K562 (cell line): ENCODE results near the gene SAE1. TPM values are rescaled to one million over a fixed set of nuclear protein-coding genes. Genes with fewer than 3 reads are reported as not detected.

ENCODE experiments used
- BCL6 ChIP-seq: fragments of 250-450 bp; sonication (Bioruptor Pico); IDR thresholded peaks from 2 replicates; pipeline ENCODE4 v1.4.0; 2020
- BRD9 ChIP-seq: fragments of 450-650 bp; IDR thresholded peaks from 2 replicates; pipeline ENCODE4 v1.6.1; 2018; ENCODE audit warnings: low read depth; ENCODE audit not compliant: partially characterized antibody
- CBX3 ChIP-seq, 2 experiments: IDR thresholded peaks; 1 replicate in 1 of 2; 2 replicates in 1 of 2; pipeline ENCODE4 v1.6.1; 2012; ENCODE audit warnings: inconsistent platforms in 2 of 2, low read length in 2 of 2, borderline replicate concordance in 1 of 2, control low read depth in 1 of 2
- CBX5 ChIP-seq: IDR thresholded peaks from 2 replicates; pipeline ENCODE4 v1.6.1; 2014; ENCODE audit warnings: low read depth, borderline replicate concordance
- CSDE1 ChIP-seq, 2 experiments: fragments of 450-650 bp; IDR thresholded peaks; 2 replicates each; pipeline ENCODE4 v1.6.1; 2016; ENCODE audit warnings: mild to moderate bottlenecking in 1 of 2
- FOXK1 ChIP-seq: sonication (generic); formaldehyde crosslinking; IDR thresholded peaks from 2 replicates; pipeline ENCODE4 v1.8.0; 2022; ENCODE audit warnings: missing genetic modification reagents, mild to moderate bottlenecking, borderline replicate concordance
- HDAC8 ChIP-seq: fragments of 450-650 bp; IDR thresholded peaks from 2 replicates; pipeline ENCODE4 v1.6.1; 2016; ENCODE audit warnings: mild to moderate bottlenecking, missing genetic modification characterization, moderate library complexity, missing compliant biosample characterization
- KDM2B ChIP-seq: fragments of 250-450 bp; sonication (Bioruptor Pico); IDR thresholded peaks from 2 replicates; pipeline ENCODE4 v1.8.0; 2021; ENCODE audit warnings: mild to moderate bottlenecking, moderate library complexity
- KHSRP ChIP-seq: fragments of 450-650 bp; IDR thresholded peaks from 2 replicates; pipeline ENCODE4 v1.6.1; 2017
- KLF10 ChIP-seq: fragments of 250-450 bp; sonication (Bioruptor Pico); IDR thresholded peaks from 2 replicates; pipeline ENCODE4 v1.6.1; 2021; ENCODE audit warnings: matching md5 sums
- MAFF ChIP-seq: IDR thresholded peaks from 2 replicates; pipeline ENCODE4 v1.6.1; 2012; ENCODE audit warnings: low read length, improper control_type of control experiment
- MCM7 ChIP-seq, 2 experiments: fragments of 450-650 bp; IDR thresholded peaks; 2 replicates each; pipeline ENCODE4 v1.6.1; 2016 to 2018
- OTX1 ChIP-seq: fragments of 450-650 bp; formaldehyde crosslinking; IDR thresholded peaks from 2 replicates; pipeline ENCODE4 v1.4.0; 2022; ENCODE audit warnings: mild to moderate bottlenecking
- PCBP1 ChIP-seq: fragments of 200-400 bp; formaldehyde crosslinking; IDR thresholded peaks from 2 replicates; pipeline ENCODE4 v1.6.1; 2018; ENCODE audit warnings: mild to moderate bottlenecking, low read depth, low read length; ENCODE audit not compliant: poor library complexity, severe bottlenecking
- RBM14 ChIP-seq: fragments of 200-400 bp; formaldehyde crosslinking; IDR thresholded peaks from 2 replicates; pipeline ENCODE4 v1.6.1; 2018; ENCODE audit warnings: low read depth, mild to moderate bottlenecking, low read length, moderate library complexity, borderline replicate concordance; ENCODE audit not compliant: insufficient read depth
- RBM39 ChIP-seq: fragments of 200-400 bp; formaldehyde crosslinking; optimal IDR thresholded peaks from 2 replicates; pipeline ENCODE3; 2018; ENCODE audit warnings: low read depth, low read length
- RFX5 ChIP-seq: IDR thresholded peaks from 2 replicates; pipeline ENCODE4 v1.6.1; 2011; ENCODE audit warnings: low read depth, mild to moderate bottlenecking, improper control_type of control experiment, low read length
- TCF3 ChIP-seq: sonication (generic); formaldehyde crosslinking; IDR thresholded peaks from 2 replicates; pipeline ENCODE4 v1.4.0; 2020; ENCODE audit warnings: mild to moderate bottlenecking, missing genetic modification reagents
- TCF7 ChIP-seq: sonication (generic); IDR thresholded peaks from 2 replicates; pipeline ENCODE4 v1.6.1; 2016; ENCODE audit warnings: antibody characterized with exemption, borderline replicate concordance
- ZFP36 ChIP-seq: fragments of 150-350 bp; IDR thresholded peaks from 2 replicates; pipeline ENCODE4 v1.6.1; 2018; ENCODE audit warnings: low read length, low read depth; ENCODE audit not compliant: partially characterized antibody
- ZNF175 ChIP-seq: fragments of 200-800 bp; sonication (Bioruptor generic); IDR thresholded peaks from 2 replicates; pipeline ENCODE4 v1.6.1; 2016; ENCODE audit warnings: low read depth, mild to moderate bottlenecking, missing genetic modification characterization, missing compliant biosample characterization
- ZNF347 ChIP-seq: fragments of 450-650 bp; formaldehyde crosslinking; IDR thresholded peaks from 2 replicates; pipeline ENCODE4 v1.4.0; 2020; ENCODE audit warnings: low read depth, mild to moderate bottlenecking, moderate library complexity
- ZNF584 ChIP-seq: fragments of 200-800 bp; sonication (Bioruptor generic); IDR thresholded peaks from 2 replicates; pipeline ENCODE4 v1.6.1; 2016; ENCODE audit warnings: low read depth, mild to moderate bottlenecking, missing genetic modification characterization, missing compliant biosample characterization
- polyA plus RNA-seq, 8 experiments: library from polyadenylated mRNA; depleted of rRNA in 4 of 8; stranded (reverse) in 5 of 8; unstranded in 3 of 8; fragments of >200 nt; fragmentation: Nextera tagmentation in 2 of 8; fragmentation: Illumina TruSeq in 1 of 8; extraction: Ambion mirVana in 2 of 8; extraction: Trizol in 1 of 8; gene quantifications; 2 replicates each; pipeline versions ENCODE4 v1.2.1 to v1.2.3, GENCODE V29; 2011 to 2014; ENCODE audit warnings: inconsistent platforms in 1 of 8, missing spikeins in 1 of 8
- total RNA-seq, 7 experiments: library from RNA; depleted of rRNA in 6 of 7; stranded (reverse); fragments of >200 nt in 6 of 7; fragmentation: Illumina TruSeq in 2 of 7; extraction: Trizol in 2 of 7; gene quantifications; 2 replicates each; pipeline versions ENCODE4 v1.2.1 to v1.2.3, GENCODE V29; 2011 to 2021; ENCODE audit warnings: low replicate concordance in 1 of 7
- TF ChIP-seq, protein P1 (sequence below): fragments of 450-650 bp; IDR thresholded peaks from 2 replicates; pipeline ENCODE4 v1.6.1; 2017; ENCODE audit warnings: antibody characterized with exemption, mild to moderate bottlenecking
- TF ChIP-seq, protein P2 (sequence below): sonication (generic); formaldehyde crosslinking; IDR thresholded peaks from 2 replicates; pipeline ENCODE4 v1.5.0; 2020; ENCODE audit warnings: missing genetic modification reagents

SAE1 gene
- total and polyA plus RNA-seq, 9 of the 15 experiments (the other 6 are each of a cell fraction or from before 2014, with no cell fraction given) = 82.8 to 299 (median 217) TPM

DNA sequence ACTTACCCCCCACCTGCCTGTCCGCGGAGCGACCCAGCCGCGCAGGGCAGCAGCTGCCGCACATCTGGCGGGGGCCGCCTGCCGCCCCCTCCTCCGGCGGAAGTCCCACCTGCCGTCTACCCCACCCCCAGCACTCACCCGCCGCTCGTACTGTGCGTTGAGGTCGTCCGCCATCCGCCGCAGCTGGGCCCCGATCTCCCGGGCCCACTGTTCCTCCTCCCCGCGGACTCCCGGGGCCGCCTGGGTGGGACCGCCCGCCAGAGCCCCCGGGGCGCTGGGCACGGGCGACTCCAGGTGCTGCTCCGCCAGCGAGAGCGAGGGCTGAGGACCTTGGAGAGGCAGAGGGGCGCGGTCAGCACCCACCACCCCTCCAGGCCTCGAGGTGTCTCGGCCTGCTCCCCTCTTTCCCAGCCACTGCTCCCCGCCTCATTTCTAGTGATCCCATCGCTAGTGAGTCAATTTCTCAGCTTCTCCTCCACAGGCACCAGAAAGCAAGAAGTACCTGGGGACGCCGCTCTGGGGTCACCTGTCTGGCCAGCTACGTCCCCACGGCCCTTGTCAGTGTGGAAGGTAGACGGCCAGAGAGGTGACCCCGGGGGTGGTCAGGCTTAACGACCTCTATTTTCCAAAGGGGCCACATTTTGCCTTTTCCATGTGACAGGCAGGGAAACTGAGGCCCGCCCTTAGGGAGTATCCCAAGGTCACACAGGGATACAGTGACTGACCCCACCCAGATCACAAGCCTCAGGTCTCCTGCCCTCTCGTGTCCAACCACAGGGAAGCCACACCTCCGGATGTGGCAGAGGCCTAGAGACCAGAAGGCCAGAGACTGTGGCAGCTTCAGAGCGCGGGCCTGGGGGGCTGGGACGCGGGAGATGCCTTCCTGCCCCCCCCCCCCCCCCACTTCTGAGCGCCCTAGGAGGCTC is 96.1 kb downstream of the SAE1 start (continued):
- no peak for TF ChIP-seq OTX1 (CRISPR knock-in tag)
- no peak for TF ChIP-seq KLF10 (CRISPR knock-in tag)
- TF ChIP-seq MCM7 (IDR thresholded peaks at IDR 0.05) = no peak
- TF ChIP-seq, protein P1, sequence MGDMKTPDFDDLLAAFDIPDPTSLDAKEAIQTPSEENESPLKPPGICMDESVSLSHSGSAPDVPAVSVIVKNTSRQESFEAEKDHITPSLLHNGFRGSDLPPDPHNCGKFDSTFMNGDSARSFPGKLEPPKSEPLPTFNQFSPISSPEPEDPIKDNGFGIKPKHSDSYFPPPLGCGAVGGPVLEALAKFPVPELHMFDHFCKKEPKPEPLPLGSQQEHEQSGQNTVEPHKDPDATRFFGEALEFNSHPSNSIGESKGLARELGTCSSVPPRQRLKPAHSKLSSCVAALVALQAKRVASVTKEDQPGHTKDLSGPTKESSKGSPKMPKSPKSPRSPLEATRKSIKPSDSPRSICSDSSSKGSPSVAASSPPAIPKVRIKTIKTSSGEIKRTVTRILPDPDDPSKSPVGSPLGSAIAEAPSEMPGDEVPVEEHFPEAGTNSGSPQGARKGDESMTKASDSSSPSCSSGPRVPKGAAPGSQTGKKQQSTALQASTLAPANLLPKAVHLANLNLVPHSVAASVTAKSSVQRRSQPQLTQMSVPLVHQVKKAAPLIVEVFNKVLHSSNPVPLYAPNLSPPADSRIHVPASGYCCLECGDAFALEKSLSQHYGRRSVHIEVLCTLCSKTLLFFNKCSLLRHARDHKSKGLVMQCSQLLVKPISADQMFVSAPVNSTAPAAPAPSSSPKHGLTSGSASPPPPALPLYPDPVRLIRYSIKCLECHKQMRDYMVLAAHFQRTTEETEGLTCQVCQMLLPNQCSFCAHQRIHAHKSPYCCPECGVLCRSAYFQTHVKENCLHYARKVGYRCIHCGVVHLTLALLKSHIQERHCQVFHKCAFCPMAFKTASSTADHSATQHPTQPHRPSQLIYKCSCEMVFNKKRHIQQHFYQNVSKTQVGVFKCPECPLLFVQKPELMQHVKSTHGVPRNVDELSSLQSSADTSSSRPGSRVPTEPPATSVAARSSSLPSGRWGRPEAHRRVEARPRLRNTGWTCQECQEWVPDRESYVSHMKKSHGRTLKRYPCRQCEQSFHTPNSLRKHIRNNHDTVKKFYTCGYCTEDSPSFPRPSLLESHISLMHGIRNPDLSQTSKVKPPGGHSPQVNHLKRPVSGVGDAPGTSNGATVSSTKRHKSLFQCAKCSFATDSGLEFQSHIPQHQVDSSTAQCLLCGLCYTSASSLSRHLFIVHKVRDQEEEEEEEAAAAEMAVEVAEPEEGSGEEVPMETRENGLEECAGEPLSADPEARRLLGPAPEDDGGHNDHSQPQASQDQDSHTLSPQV = peak; percentile 89
- peak; percentile 69 for TF ChIP-seq ZNF175 (CRISPR knock-in tag)
- TF ChIP-seq TCF3 (CRISPR knock-in tag) = no peak
- TF ChIP-seq BRD9 = no peak
- TF ChIP-seq RBM14 = peak; percentile 100
- no peak for TF ChIP-seq CBX5
- TF ChIP-seq CBX3 (IDR thresholded peaks at IDR 0.05; ENCODE audit: borderline replicate concordance in 1 of 2, low read length in 2 of 2) = no peak
- 0 out of 2 replicates have a peak, but pooled peaks have one; percentile 39 for TF ChIP-seq BCL6
- no peak for TF ChIP-seq TCF7
- TF ChIP-seq HDAC8 (tag) = no peak
- no peak for TF ChIP-seq KDM2B (CRISPR knock-in tag)
- no peak for TF ChIP-seq ZFP36
- TF ChIP-seq RBM39 = peak; percentile 53
- no peak for TF ChIP-seq RFX5
- no peak for TF ChIP-seq ZNF347 (CRISPR knock-in tag)
- TF ChIP-seq PCBP1 = peak; percentile 99
- TF ChIP-seq, protein P2, sequence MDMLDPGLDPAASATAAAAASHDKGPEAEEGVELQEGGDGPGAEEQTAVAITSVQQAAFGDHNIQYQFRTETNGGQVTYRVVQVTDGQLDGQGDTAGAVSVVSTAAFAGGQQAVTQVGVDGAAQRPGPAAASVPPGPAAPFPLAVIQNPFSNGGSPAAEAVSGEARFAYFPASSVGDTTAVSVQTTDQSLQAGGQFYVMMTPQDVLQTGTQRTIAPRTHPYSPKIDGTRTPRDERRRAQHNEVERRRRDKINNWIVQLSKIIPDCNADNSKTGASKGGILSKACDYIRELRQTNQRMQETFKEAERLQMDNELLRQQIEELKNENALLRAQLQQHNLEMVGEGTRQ = no peak
- TF ChIP-seq KHSRP = no peak
- TF ChIP-seq ZNF584 (CRISPR knock-in tag) = no peak; the same call in none of the 2 replicates
- peak in 1 of 2 experiments; percentile 19; a peak in 1 of 4 replicates for TF ChIP-seq CSDE1 (IDR thresholded peaks at IDR 0.05)
- TF ChIP-seq MAFF = no peak
- TF ChIP-seq FOXK1 (CRISPR knock-in tag) = no peak
